HEK293T (cell line): ENCODE results near the gene CERS2.

Experiments used
- ARNT ChIP-seq: fragments of 450-650 bp; IDR thresholded peaks from 2 replicates; pipeline ENCODE4 v1.6.1; 2017; ENCODE audit warnings: mild to moderate bottlenecking
- FOXM1 ChIP-seq: fragments of 450-650 bp; IDR thresholded peaks from 2 replicates; pipeline ENCODE4 v1.6.1; 2017; ENCODE audit warnings: mild to moderate bottlenecking, borderline replicate concordance
- HDGF ChIP-seq: fragments of 450-650 bp; IDR thresholded peaks from 2 replicates; pipeline ENCODE4 v1.6.1; 2017; ENCODE audit warnings: antibody characterized with exemption, borderline replicate concordance
- SP1 ChIP-seq: fragments of 450-650 bp; IDR thresholded peaks from 2 replicates; pipeline ENCODE4 v1.6.1; 2017
- SUZ12 ChIP-seq: fragments of 450-650 bp; IDR thresholded peaks from 2 replicates; pipeline ENCODE4 v1.6.1; 2016; ENCODE audit warnings: mild to moderate bottlenecking

- TF ChIP-seq SP1, result no peak
- TF ChIP-seq FOXM1, result no peak
- no peak for TF ChIP-seq HDGF
- TF ChIP-seq SUZ12, result no peak
- no peak for TF ChIP-seq ARNT
Observed at GRCh38 chr1:150981805-150982712, 7.4 kb upstream of the CERS2 start, which contains the start of gene ANXA9.
